IMR-90 (cell line): ENCODE results near the gene MLLT10. TPM values are rescaled to one million over a fixed set of nuclear protein-coding genes. Genes with fewer than 3 reads are reported as not detected.
A peak's percentile ranks its signal among the peaks of the same experiment; 100 is the strongest.

Source experiments
- ATAC-seq: fragments of 200-7000 bp; cut with Tn5 transposase; 2 replicates; pipeline ENCODE4 v1.9.1; 2020; ENCODE audit warnings: low read depth, mild to moderate bottlenecking, moderate library complexity
- BruUV-seq: library from RNA; stranded (reverse); fragments of 400-500 nt; replicated peaks from 2 replicates; lab custom pipeline; 2021; lab: Mats Ljungman, UMichigan
- CTCF ChIA-PET: fragments of 300-600 bp; formaldehyde crosslinking; extraction: SDS; loops from one replicate; lab custom pipeline; 2021; ENCODE audit warnings: antibody characterized with exemption; lab: Yijun Ruan, JAX
- POLR2A ChIA-PET: fragments of 300-600 bp; sonication (Branson Sonifier 250); formaldehyde crosslinking; loops from one replicate; lab custom pipeline; 2022; ENCODE audit warnings: antibody characterized with exemption; ENCODE audit not compliant: unreplicated experiment; lab: Charles Lee
- DNase-seq: peaks from one replicate; pipeline ENCODE4 v3.0.0; 2013
- H2AFZ ChIP-seq: replicated peaks from 2 replicates; pipeline ENCODE3; 2013; ENCODE audit warnings: low read length, mild to moderate bottlenecking; ENCODE audit not compliant: poor library complexity
- H2AK5ac ChIP-seq: 2 replicates; pipeline ENCODE4 v1.6.1; 2013; ENCODE audit warnings: low read depth, low read length, inconsistent platforms
- H2AK9ac ChIP-seq: replicated peaks from 2 replicates; pipeline ENCODE3; 2013; ENCODE audit warnings: mild to moderate bottlenecking, low read depth, low read length, moderate library complexity; ENCODE audit not compliant: poor library complexity
- H2BK120ac ChIP-seq: 2 replicates; pipeline ENCODE4 v1.6.1; 2013; ENCODE audit warnings: low read depth, low read length, inconsistent platforms
- H2BK15ac ChIP-seq: 3 replicates; pipeline ENCODE4 v1.6.1; 2013; ENCODE audit warnings: low read depth, low read length, inconsistent platforms
- H2BK20ac ChIP-seq: 2 replicates; pipeline ENCODE4 v1.6.1; 2013; ENCODE audit warnings: low read depth, mild to moderate bottlenecking, inconsistent platforms, low read length, moderate library complexity
- H2BK5ac ChIP-seq: 2 replicates; pipeline ENCODE4 v1.6.1; 2013; ENCODE audit warnings: mild to moderate bottlenecking, low read depth, low read length, inconsistent platforms; ENCODE audit not compliant: poor library complexity, severe bottlenecking
- H3K14ac ChIP-seq: replicated peaks from 2 replicates; pipeline ENCODE4 v1.6.1; 2013; ENCODE audit warnings: low read depth, low read length, inconsistent platforms
- H3K18ac ChIP-seq: 2 replicates; pipeline ENCODE4 v1.6.1; 2013; ENCODE audit warnings: low read depth, low read length, control low read depth
- H3K23ac ChIP-seq: 2 replicates; pipeline ENCODE4 v1.6.1; 2013; ENCODE audit warnings: low read depth, low read length, inconsistent platforms
- H3K27ac ChIP-seq: 2 replicates; pipeline ENCODE4 v1.5.1; 2013; ENCODE audit warnings: mild to moderate bottlenecking, control low read depth, low read length; ENCODE audit not compliant: insufficient read depth
- H3K27me3 ChIP-seq: 2 replicates; pipeline ENCODE4 v1.6.1; 2013; ENCODE audit warnings: low read length; ENCODE audit not compliant: control insufficient read depth, insufficient read depth
- H3K36me3 ChIP-seq: 2 replicates; pipeline ENCODE4 v1.6.1; 2013; ENCODE audit warnings: low read length, mixed read lengths; ENCODE audit not compliant: control insufficient read depth, insufficient read depth
- H3K4ac ChIP-seq: 2 replicates; pipeline ENCODE4 v1.6.1; 2013; ENCODE audit warnings: low read depth, low read length, inconsistent platforms
- H3K4me1 ChIP-seq: 2 replicates; pipeline ENCODE4 v1.6.1; 2013; ENCODE audit warnings: low read length, mixed read lengths; ENCODE audit not compliant: control insufficient read depth, insufficient read depth
- H3K4me2 ChIP-seq: 2 replicates; pipeline ENCODE4 v1.6.1; 2013; ENCODE audit warnings: low read depth, mild to moderate bottlenecking, control low read depth, low read length, moderate library complexity
- H3K4me3 ChIP-seq: 2 replicates; pipeline ENCODE4 v1.5.1; 2013; ENCODE audit warnings: low read depth, mild to moderate bottlenecking, control low read depth, low read length, moderate library complexity; ENCODE audit not compliant: insufficient read depth
- H3K56ac ChIP-seq: 2 replicates; pipeline ENCODE4 v1.6.1; 2013; ENCODE audit warnings: low read length, inconsistent platforms; ENCODE audit not compliant: insufficient read depth; ENCODE audit errors: extremely low read depth
- H3K79me1 ChIP-seq, 2 experiments: 2 replicates each; pipeline ENCODE4 v1.6.1; 2013; ENCODE audit warnings: low read length in 2 of 2, inconsistent platforms in 1 of 2, low read depth in 1 of 2
- H3K9ac ChIP-seq: 2 replicates; pipeline ENCODE4 v1.6.1; 2013; ENCODE audit warnings: low read depth, low read length, control low read depth
- H3K9me1 ChIP-seq: 2 replicates; pipeline ENCODE4 v1.6.1; 2013; ENCODE audit warnings: low read length, inconsistent platforms; ENCODE audit not compliant: insufficient read depth
- H3K9me3 ChIP-seq: 2 replicates; pipeline ENCODE4 v1.6.1; 2013; ENCODE audit warnings: low read length; ENCODE audit not compliant: control insufficient read depth, insufficient read depth
- H4K20me1 ChIP-seq: 2 replicates; pipeline ENCODE4 v1.6.1; 2013; ENCODE audit warnings: low read length, inconsistent platforms; ENCODE audit not compliant: insufficient read depth
- H4K5ac ChIP-seq: 2 replicates; pipeline ENCODE4 v1.6.1; 2013; ENCODE audit warnings: mild to moderate bottlenecking, low read depth, low read length, control low read depth
- H4K8ac ChIP-seq, 2 experiments: 2 replicates each; pipeline ENCODE4 v1.6.1; 2013; ENCODE audit warnings: low read depth in 2 of 2, low read length in 2 of 2, control low read depth in 1 of 2, inconsistent platforms in 1 of 2
- H4K91ac ChIP-seq: 2 replicates; pipeline ENCODE4 v1.6.1; 2013; ENCODE audit warnings: low read depth, low read length, inconsistent platforms; ENCODE audit not compliant: insufficient read depth
- CHD1 ChIP-seq: IDR thresholded peaks from 2 replicates; pipeline ENCODE4 v1.6.1; 2012; ENCODE audit warnings: low read depth, low read length, improper control_type of control experiment
- CTCF ChIP-seq: conservative IDR thresholded peaks from 2 replicates; pipeline ENCODE4 v1.5.1; 2012; ENCODE audit warnings: mild to moderate bottlenecking, low read depth, low read length, improper control_type of control experiment
- MAFK ChIP-seq: IDR thresholded peaks from 2 replicates; pipeline ENCODE4 v1.6.1; 2012; ENCODE audit warnings: low read depth, low read length, improper control_type of control experiment
- RAD21 ChIP-seq: IDR thresholded peaks from 2 replicates; pipeline ENCODE4 v1.6.1; 2012; ENCODE audit warnings: low read length, improper control_type of control experiment
- WGBS, 2 experiments: methylation state at CpG; one replicate each; pipeline versions ENCODE4 v1.1.5 to v1.1.7; 2013; ENCODE audit warnings: missing lambda C conversion rate in 2 of 2; ENCODE audit not compliant: insufficient read length in 1 of 2; ENCODE audit errors: extremely low coverage in 2 of 2; 5-methylcytosine and 5-hydroxymethylcytosine counted together
- dilution Hi-C: fragments of 300-500 bp; cut with HindIII; formaldehyde crosslinking; loops from one replicate; pipeline ENCODE4 v1.14.3; 2018; ENCODE audit warnings: low sequenced_read_pairs; ENCODE audit not compliant: unreplicated experiment
- in situ Hi-C: fragments of 300-500 bp; cut with MboI; formaldehyde crosslinking; loops from 3 replicates; pipeline ENCODE4 v1.14.3; 2019; ENCODE audit warnings: low sequenced_read_pairs, inconsistent platforms, mixed read lengths
- intact Hi-C: fragments of 100-400 bp; cut with micrococcal nuclease; formaldehyde crosslinking; loops from 2 replicates; pipeline ENCODE4 v1.10.0; 2022
- polyA plus RNA-seq, 3 experiments: library from polyadenylated mRNA; depleted of rRNA; stranded (reverse); fragments of >200 nt; gene quantifications; 2 replicates each; pipeline ENCODE4 v1.2.3, GENCODE V29; 2012; ENCODE audit warnings: low replicate concordance in 1 of 3
- total RNA-seq: library from RNA; depleted of rRNA; stranded (reverse); fragments of >200 nt; gene quantifications from 2 replicates; pipeline ENCODE4 v1.2.3, GENCODE V29; 2012

MLLT10 gene
- total and polyA plus RNA-seq, 2 of the 4 experiments (the other 2 are of a cell fraction): 22.5 to 29.0 TPM

- no peak for TF ChIP-seq CHD1
- TF ChIP-seq MAFK: no peak
Observed at GRCh38 chr10:21732067-21732772, 198.2 kb downstream of the MLLT10 start (continued).

DNA sequence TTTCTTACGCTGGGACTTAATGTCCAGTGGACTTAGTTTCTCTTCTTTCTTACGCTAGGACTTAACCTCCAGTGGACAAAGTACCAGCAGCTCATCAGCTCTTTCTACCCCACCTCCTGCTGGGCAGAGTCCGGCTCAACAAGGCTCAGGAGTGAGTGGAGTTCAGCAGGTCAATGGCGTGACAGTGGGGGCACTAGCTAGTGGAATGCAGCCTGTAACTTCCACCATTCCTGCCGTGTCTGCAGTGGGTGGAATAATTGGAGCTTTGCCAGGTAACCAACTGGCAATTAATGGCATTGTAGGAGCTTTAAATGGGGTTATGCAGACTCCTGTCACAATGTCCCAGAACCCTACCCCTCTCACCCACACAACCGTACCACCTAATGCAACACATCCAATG is 199.7 kb downstream of the MLLT10 start:
- Histone ChIP-seq H3K18ac (no peak overlapping the region), H3K9me3 (no peaks in the 10 kb centered on the region), H4K91ac (0 out of 2 replicates have a peak overlapping the region, but pooled peaks have one; percentile 32), H2AK5ac (peak overlapping the region; percentile 54; the same call in 1 of the 2 replicates), H3K36me3 (peaks cover 21% of the 10 kb centered on the region), H3K4ac (no peak overlapping the region; the same call in 1 of the 2 replicates), H3K27ac (no peak overlapping the region), H2BK20ac (no peak overlapping the region), H3K9ac (no peak overlapping the region), H2BK5ac (no peak overlapping the region), H3K4me1 (peaks cover 2% of the 10 kb centered on the region), H4K5ac (no peak overlapping the region), H3K56ac (no peak overlapping the region), H4K20me1 (peaks cover 4% of the 10 kb centered on the region; the same call in 1 of the 2 replicates), H3K9me1 (peaks cover 9% of the 10 kb centered on the region), H3K27me3 (no peaks in the 10 kb centered on the region), H3K14ac (no peak overlapping the region), H4K8ac (0 out of 4 replicates have a peak overlapping the region, but pooled peaks of 1 of the 2 experiments have one; percentile 28), H3K79me1 (peaks cover 9 to 50% of the 10 kb centered on the region in 2 experiments; a peak in 2 of 4 replicates), H3K4me3 (no peak overlapping the region), H2BK120ac (no peak overlapping the region), H3K4me2 (no peak overlapping the region; the same call in 1 of the 2 replicates), H2AFZ (no peak overlapping the region), H2BK15ac (no peak overlapping the region), H2AK9ac (no peak overlapping the region), H3K23ac (peak overlapping the region; percentile 53; the same call in 1 of the 2 replicates)
- in situ Hi-C loops (loop anchor here (25.0 kb wide), 1 partner anchor 646 kb away; no protein-coding TSS in a partner anchor), dilution Hi-C loops (no loop called here), intact Hi-C loops (loop anchor here (2.0 to 10.0 kb wide), 5 partner anchors 216 to 455 kb away; no protein-coding TSS in a partner anchor)
- ChIA-PET POLR2A (no interaction called here), CTCF (no interaction called here)
- ATAC-seq: 0 out of 2 replicates have a peak, but pooled peaks have one; percentile 15
- TF ChIP-seq CTCF: no peak
- TF ChIP-seq RAD21: no peak
- 100% methylated on average over 1 of the region's 6 CpGs; no CpG with 5 or more reads in 1 of the 2 experiments for WGBS, 2 experiments
- no peak for DNase-seq
- BruUV-seq: no TSS peak
